Measurements from ENCODE around the gene IFIT5.
"Not testable (repeated sequence)": the region's sequence is repeated elsewhere in the genome, so short reads cannot be mapped to it uniquely, and the experiment has no call there.

Gene IFIT5

DNA sequence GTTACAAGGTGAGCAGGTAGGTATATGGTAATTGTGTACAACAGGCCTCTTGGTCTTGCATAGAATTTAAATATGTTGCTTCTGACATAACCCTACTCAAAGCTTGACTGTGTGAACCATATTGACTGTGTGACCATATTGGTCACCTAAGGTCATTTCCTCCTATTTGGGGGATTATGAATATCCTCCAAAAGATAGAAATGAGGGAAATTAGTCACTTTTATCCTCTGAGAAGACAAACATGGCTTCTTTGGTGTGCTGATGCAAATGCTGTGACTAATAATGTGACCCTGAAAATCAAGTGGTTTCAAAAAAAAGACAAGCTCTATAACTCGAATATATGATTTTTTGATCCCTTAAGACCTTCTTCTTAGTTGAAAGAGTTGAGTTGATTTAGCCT lies 27.9 kb downstream of the IFIT5 start:
- DNase-seq (ENCODE audit: extremely low spot score): no peak
- ChIA-PET CTCF (interaction anchor here (0.7 kb wide), 1 partner anchor 208 kb away, joined by 3 read pairs; no protein-coding TSS in a partner anchor), POLR2A (no interaction called here)
- no peak for TF ChIP-seq CTBP1 (IDR thresholded peaks at IDR 0.05; ENCODE audit: borderline replicate concordance)
- TF ChIP-seq LEF1 (IDR thresholded peaks at IDR 0.05; ENCODE audit: borderline replicate concordance): no peak
- TF ChIP-seq FOXK2 (IDR thresholded peaks at IDR 0.05): no peak
- TF ChIP-seq BHLHE40 (IDR thresholded peaks at IDR 0.05; ENCODE audit: borderline replicate concordance): no peak
- TF ChIP-seq FOXM1 (IDR thresholded peaks at IDR 0.05; ENCODE audit: borderline replicate concordance): no peak
- TF ChIP-seq HDGF (IDR thresholded peaks at IDR 0.05; ENCODE audit: borderline replicate concordance): no peak
- TF ChIP-seq TARDBP (IDR thresholded peaks at IDR 0.05): no peak
- TF ChIP-seq ZNF384 (IDR thresholded peaks at IDR 0.05): no peak
- no peak for TF ChIP-seq SUZ12 (IDR thresholded peaks at IDR 0.05)
- TF ChIP-seq SP1 (IDR thresholded peaks at IDR 0.05): no peak
- TF ChIP-seq FOXA1 (IDR thresholded peaks at IDR 0.05): no peak
- TF ChIP-seq, protein P1, sequence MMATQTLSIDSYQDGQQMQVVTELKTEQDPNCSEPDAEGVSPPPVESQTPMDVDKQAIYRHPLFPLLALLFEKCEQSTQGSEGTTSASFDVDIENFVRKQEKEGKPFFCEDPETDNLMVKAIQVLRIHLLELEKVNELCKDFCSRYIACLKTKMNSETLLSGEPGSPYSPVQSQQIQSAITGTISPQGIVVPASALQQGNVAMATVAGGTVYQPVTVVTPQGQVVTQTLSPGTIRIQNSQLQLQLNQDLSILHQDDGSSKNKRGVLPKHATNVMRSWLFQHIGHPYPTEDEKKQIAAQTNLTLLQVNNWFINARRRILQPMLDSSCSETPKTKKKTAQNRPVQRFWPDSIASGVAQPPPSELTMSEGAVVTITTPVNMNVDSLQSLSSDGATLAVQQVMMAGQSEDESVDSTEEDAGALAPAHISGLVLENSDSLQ (IDR thresholded peaks at IDR 0.05): no peak
- TF ChIP-seq L3MBTL2 (conservative IDR thresholded peaks at IDR 0.05): no peak
- TF ChIP-seq ELF4 (IDR thresholded peaks at IDR 0.05): no peak
- TF ChIP-seq NFRKB (IDR thresholded peaks at IDR 0.05): no peak
- no peak for TF ChIP-seq ARNT (IDR thresholded peaks at IDR 0.05)

DNA sequence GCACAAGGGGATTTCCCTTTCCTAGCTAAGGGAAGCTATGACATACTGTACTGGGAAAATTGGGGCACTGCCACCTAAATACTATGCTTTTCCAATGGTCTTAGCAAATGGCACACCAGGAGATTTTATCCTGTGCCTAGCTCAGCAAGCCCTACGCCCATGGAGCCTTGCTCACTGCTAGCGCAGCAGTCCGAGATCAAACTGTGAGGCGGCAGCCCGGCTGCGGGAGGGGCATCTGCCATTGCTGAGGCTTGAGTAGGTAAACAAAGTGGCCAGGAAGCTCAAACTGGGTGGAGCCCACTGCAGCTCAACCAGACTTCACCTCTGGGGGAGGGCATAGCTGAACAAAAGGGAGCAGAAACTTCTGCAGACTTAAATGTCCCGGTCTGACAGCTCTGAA lies 30.5 kb downstream of the IFIT5 start:
- CTCF ChIA-PET: interaction anchor here (0.6 kb wide), 1 partner anchor 8 kb away, joined by 3 read pairs; no protein-coding TSS in a partner anchor
- DNase-seq (ENCODE audit: extremely low spot score); POLR2A ChIA-PET: not testable (repeated sequence)

DNA sequence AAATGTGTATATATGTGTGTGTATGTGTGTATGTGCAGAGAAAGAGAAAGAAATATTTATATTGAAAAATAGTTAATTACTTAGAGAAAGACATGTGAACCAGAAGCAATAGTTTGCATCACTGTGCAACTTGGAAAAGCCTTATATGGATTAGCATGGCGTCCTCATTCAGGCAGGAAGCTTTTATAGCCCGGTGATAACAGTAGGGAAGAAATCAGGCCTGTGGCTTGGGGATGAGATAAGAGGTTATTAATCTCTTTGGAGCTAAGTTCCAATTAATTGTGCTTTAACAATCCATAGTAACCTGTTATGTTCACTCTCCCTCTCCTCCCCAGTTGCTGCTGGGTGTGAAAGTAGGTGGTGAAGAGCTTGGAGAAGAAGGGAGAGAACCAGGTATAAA lies 36.5 kb downstream of the IFIT5 start:
- ChIA-PET POLR2A (no interaction called here), CTCF (no interaction called here)
- DNase-seq (ENCODE audit: extremely low spot score): no peak
- TF ChIP-seq ARNT (IDR thresholded peaks at IDR 0.05): no peak
- TF ChIP-seq ELF4 (IDR thresholded peaks at IDR 0.05): no peak
- TF ChIP-seq, protein P1 (IDR thresholded peaks at IDR 0.05): no peak
- no peak for TF ChIP-seq FOXK2 (IDR thresholded peaks at IDR 0.05)
- TF ChIP-seq CTBP1 (IDR thresholded peaks at IDR 0.05; ENCODE audit: borderline replicate concordance): no peak
- TF ChIP-seq L3MBTL2 (conservative IDR thresholded peaks at IDR 0.05): no peak
- TF ChIP-seq SUZ12 (IDR thresholded peaks at IDR 0.05): no peak

DNA sequence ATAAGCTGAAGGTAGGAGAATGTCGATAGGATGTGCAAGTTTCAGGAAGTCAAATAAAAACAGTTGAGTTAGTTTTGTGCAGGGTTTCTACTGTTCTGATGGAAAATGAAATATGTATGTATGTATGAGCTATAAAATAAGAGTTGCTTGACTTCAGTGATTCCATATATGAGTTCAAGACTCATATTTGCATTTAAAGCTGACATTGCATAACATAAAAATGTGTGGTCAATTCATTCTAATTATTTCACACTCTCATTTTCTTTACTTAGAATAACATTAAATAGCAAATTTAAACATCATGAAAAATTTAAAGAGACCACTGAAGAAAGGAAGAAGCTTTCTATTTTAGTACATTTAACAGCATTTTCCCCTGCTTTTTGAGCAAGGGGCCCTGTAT lies 37.8 kb downstream of the IFIT5 start:
- no peak for DNase-seq (ENCODE audit: extremely low spot score)
- ChIA-PET CTCF (interaction anchor here (0.6 kb wide), 1 partner anchor 91 kb away, joined by 3 read pairs; no protein-coding TSS in a partner anchor), POLR2A (no interaction called here)

DNA sequence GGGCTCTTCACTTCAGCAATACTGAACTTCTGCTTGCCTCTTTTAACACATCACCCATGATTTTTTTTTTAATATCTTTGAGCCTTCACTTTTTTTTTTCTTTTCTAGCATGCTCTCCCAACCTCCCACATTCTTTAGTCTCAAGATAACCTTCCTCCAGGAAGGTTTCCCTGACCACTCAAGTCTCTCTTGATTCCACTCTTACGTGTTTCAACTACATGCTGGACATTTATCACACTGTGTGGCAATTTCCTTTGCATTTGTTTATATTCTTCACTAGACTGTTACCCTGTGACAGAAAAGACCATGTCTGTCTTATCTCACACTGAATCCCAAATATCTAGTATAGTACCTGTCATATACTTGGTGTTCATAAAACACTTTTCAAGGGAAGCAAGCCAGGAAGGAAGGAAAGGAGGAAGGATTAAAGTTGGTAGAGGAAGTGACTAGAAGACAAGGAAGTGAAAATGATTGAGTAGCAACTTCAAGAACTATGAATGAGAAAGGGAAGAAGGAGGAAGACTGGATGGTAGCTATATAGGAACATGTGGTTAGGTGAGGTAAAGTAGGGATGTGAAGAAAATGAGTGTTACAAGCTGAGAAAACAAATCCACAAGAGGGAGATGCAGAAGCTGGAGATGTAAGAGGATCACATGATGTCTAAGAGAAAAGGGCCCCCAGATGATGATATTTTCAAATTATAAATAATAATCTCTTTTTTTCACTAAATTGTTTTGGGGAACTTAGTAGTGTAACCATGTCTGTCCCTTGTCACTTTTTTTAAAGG lies 40.4 kb downstream of the IFIT5 start:
- DNase-seq (ENCODE audit: extremely low spot score): no peak
- ChIA-PET POLR2A (no interaction called here), CTCF (no interaction called here)
- no peak for TF ChIP-seq ELF4 (IDR thresholded peaks at IDR 0.05)

More for the DNA sequence above, 37.8 kb downstream of the IFIT5 start:
- no peak for TF ChIP-seq NFRKB (IDR thresholded peaks at IDR 0.05)
- TF ChIP-seq BHLHE40 (IDR thresholded peaks at IDR 0.05; ENCODE audit: borderline replicate concordance): no peak
- no peak for TF ChIP-seq SP1 (IDR thresholded peaks at IDR 0.05)
- TF ChIP-seq ARNT (IDR thresholded peaks at IDR 0.05): no peak
- TF ChIP-seq, protein P1 (IDR thresholded peaks at IDR 0.05): no peak
- no peak for TF ChIP-seq HDGF (IDR thresholded peaks at IDR 0.05; ENCODE audit: borderline replicate concordance)
- no peak for TF ChIP-seq L3MBTL2 (conservative IDR thresholded peaks at IDR 0.05)
- no peak for TF ChIP-seq FOXM1 (IDR thresholded peaks at IDR 0.05; ENCODE audit: borderline replicate concordance)
- no peak for TF ChIP-seq CTBP1 (IDR thresholded peaks at IDR 0.05; ENCODE audit: borderline replicate concordance)

DNA sequence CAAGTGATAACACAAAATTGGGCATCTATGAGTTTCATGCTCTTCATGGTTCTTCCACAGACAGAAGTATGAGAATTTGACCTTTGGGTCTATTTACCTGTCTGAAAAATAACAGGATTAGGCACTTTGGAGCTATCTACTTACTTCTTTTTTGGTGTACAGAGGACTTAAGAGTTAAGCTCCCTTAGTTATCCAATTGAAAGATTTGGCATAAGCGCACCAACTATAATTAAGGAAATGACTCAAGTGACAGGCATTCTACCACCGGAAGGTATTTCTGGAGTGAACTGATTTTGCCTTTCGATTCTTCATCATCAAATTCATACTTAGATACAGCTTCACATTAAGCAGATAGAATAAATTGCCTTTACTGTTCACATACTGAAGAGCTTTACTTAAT lies 43.9 kb downstream of the IFIT5 start:
- no peak for DNase-seq (ENCODE audit: extremely low spot score)
- TF ChIP-seq BHLHE40 (IDR thresholded peaks at IDR 0.05; ENCODE audit: borderline replicate concordance) (no peak), ZNF384 (IDR thresholded peaks at IDR 0.05) (no peak), SP1 (IDR thresholded peaks at IDR 0.05) (no peak)
- POLR2A ChIA-PET: no interaction called here
- CTCF ChIA-PET: no interaction called here

DNA sequence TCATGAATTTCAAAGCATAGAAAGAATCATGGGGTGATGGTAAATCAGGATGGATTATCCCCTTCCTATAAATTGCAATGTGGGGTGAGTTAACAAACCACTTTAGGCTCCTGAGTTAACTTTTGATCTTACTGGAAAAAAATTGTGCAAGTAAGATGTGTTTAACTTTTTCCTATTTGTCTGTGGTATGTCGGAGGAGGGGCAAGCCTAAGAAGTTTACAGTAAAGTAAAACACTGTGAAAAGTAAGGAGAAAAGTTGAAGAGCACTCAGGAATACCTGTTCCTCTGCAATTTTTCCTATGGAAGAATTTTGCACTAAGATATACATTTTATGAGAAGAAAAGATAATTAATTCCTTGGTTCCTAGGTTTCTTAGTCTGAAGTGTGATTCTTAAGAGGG lies 44.4 kb downstream of the IFIT5 start:
- ChIA-PET CTCF (no interaction called here), POLR2A (no interaction called here)
- DNase-seq (ENCODE audit: extremely low spot score): no peak
- TF ChIP-seq LEF1 (IDR thresholded peaks at IDR 0.05; ENCODE audit: borderline replicate concordance): no peak
- TF ChIP-seq SP1 (IDR thresholded peaks at IDR 0.05): no peak
- TF ChIP-seq FOXK2 (IDR thresholded peaks at IDR 0.05): no peak
- TF ChIP-seq CTBP1 (IDR thresholded peaks at IDR 0.05; ENCODE audit: borderline replicate concordance): no peak
- TF ChIP-seq TARDBP (IDR thresholded peaks at IDR 0.05): no peak
- no peak for TF ChIP-seq FOXM1 (IDR thresholded peaks at IDR 0.05; ENCODE audit: borderline replicate concordance)
- no peak for TF ChIP-seq FOXA1 (IDR thresholded peaks at IDR 0.05)
- TF ChIP-seq BHLHE40 (IDR thresholded peaks at IDR 0.05; ENCODE audit: borderline replicate concordance): no peak

Measured in HEK293T (cell line).